ENCODE data around the gene NOP58. TPM values are rescaled to one million over a fixed set of nuclear protein-coding genes. Genes with fewer than 3 reads are reported as not detected.
A peak's percentile ranks its signal among the peaks of the same experiment; 100 is the strongest.

Gene NOP58
- total RNA-seq, result 31.3 and 37.7 TPM in 2 replicates

GRCh38 chr2:202265467-202266277 is at the start of gene NOP58:
Gene NOP58, plus strand, starts transcription at chr2:202265763. Its CDS starts 179 bp downstream, at chr2:202265942.

GRCh38 chr2:202238234-202239197 is 27.0 kb upstream of the NOP58 start, which contains the start of gene SUMO1:
Gene SUMO1, minus strand, starts transcription at chr2:202238597. Its CDS starts 146 bp downstream, at chr2:202238451.

Small RNA genes lying within 50 kb of the gene (small RNA-seq; reads per million reads assigned to genes)
- gene AC079354.2 (not detected), gene RF00575 (not detected), gene RN7SL753P (not detected), gene SNORD11 (15.7 reads per million, percentile 96 among the genes with 10 or more reads in this experiment), gene SNORD11B (3.2 reads per million, percentile 87 among the genes with 10 or more reads in this experiment), gene SNORD70 (155 reads per million, percentile 98 among the genes with 10 or more reads in this experiment)

Other genes starting within 250 kb of the NOP58 start
- 44.0 and 60.9 TPM in 2 replicates for gene FZD7, start 231.9 kb upstream of the NOP58 start, total RNA-seq
- under 0.01 TPM in 1 of 2 replicates, not detected in the other for gene KIAA2012, start 192.5 kb upstream of the NOP58 start, total RNA-seq
- 68.7 and 108 TPM in 2 replicates for gene SUMO1, start 27.2 kb upstream of the NOP58 start, total RNA-seq
- gene BMPR2, start 110.6 kb downstream of the NOP58 start, total RNA-seq, result 44.8 and 68.0 TPM in 2 replicates